HG03196 (cell line): ENCODE results near the gene DRAP1.
"Not testable (repeated sequence)": the region's sequence is repeated elsewhere in the genome, so short reads cannot be mapped to it uniquely, and the experiment has no call there.

Experiments used
- ATAC-seq: cut with Tn5 transposase; IDR thresholded peaks from one replicate; pipeline ENCODE4 v1.9.1; 2021; ENCODE audit not compliant: unreplicated experiment

Gene DRAP1

DNA sequence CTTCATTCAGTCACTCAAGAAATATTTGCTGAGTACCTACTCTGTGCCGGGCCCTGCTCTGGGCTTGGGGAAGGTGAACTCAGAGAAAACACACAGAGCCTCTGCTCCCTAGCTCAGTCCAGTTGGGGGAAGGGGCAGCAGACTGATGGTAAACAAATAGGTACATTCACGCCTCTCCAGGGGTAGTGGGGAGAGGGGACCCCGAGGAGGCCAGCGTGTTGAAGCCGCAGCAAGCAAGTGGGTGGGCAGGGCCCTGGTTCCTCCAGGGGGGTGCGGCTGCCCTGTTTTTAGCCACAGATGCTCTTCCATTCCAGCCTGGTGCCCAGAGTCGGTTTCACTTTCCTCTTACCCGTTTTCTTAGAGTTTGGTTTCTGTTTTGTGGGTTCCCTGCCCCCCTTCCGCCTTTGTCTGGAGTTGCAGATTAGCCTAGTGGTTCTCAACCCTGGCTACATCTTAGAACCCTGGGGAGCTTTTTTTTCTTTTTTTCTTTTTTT is 8.7 kb downstream of the DRAP1 start:
- ATAC-seq: peak; percentile 56

DNA sequence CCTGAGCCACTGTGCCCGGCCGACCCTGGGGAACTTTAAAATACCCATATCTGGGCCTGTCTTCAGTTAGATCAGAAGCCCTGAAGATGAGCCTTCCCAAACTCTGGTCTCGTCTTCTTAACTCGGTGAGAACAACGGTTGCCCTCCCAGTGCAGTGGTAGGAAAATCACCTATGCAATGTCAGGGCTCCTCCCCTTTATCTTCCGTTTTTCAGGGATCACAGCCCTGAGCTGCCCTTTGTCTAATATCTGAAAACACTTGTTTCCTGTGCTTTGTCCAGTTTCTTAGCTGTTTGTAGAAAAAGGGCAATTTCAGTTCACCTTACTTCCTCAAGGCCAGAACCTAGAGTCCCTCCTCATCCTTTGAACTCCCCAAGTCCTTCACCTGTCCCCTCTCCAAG is 9.4 kb downstream of the DRAP1 start:
- ATAC-seq: no peak

DNA sequence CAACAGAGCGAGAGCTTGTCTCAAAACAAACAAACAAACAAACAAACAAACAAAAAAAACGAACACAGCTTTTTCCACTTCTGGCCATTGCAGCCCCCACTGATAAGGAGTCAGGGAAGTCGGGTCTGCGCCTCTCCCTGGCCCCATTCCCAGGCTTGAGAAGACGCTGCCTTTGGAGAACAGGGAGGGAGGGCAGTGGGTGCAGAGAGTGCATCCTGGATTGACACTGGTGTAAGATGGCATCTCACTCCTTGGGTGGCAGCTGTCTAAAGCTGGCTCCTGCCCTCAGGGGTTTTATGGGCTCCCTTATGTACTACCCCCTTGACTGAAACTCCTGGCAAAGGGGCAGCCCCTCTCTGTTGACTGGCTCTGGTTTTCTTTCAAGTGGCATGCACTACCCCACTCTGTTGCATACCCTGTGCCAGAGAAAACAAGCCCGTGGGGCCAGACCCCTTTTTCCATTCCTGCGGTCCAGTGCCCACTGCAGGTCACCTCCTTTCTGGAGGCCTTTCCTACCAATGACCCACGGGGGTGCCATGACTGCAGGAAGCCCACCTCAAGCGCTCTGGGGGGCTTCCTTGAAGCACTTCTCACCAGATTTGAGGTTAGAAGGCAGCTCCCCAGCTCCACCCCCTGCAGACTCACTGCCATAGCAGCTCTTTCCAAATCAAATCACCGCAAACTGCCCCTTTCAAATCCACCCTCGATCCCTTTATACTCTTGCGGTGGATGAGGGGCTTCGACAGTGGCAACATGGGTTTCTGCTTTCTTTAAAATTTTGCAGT is 12.7 kb downstream of the DRAP1 start:
- ATAC-seq: no peak

DNA sequence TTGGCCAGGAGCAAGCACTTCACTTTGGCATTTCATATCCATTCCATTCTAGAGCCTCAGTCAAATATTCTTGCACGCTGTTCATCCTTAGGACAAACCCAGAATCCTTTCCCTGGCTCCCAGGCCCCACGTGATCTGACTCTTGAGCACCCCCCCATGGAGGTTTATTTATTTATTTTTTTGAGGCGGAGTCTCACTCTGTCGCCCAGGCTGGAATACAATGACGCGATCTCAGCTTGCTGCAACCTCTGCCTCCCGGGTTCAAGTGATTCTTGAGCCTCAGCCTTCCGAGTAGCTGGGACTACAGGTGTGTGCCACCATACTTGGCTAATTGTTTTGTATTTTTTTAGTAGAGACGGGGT is 13.3 kb downstream of the DRAP1 start:
- ATAC-seq: no peak

DNA sequence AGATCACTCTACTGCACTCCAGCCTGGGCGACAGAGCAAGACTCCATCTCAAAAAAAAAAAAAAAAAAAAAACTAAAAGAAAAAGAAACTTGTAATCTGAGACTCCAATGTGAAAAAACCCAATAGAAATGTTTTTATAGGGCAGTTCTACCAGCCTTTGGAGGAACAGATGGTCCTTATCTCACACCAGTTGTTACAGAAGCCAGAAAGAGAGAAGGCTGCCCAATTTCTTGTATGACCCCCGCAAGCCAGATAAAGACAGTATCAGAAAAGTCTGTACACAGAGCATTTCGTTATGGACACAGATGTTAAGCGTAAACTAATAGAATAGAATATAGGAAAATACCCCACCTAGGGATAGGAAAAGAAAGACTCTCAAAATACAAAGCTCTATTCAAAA is 14.8 kb downstream of the DRAP1 start:
- ATAC-seq: no peak

DNA sequence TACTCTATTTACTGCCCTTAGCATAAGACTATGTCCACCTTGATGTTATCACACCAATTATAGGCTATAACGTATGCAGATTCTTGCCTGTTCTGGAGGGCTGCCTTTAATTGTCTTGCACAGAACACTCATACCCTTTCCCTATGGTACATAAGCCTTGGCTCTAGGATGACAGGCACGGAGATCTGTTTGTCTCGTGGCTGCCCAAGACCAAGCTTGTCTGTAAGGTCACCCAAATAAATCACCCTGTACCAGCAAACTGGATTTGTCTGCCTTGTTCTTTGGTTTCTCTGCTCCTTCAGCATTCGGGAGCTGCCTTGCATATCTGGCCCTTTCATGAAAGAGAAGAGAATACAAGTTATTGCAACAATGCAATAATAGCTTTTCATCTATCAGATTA is 18.5 kb downstream of the DRAP1 start:
- no peak for ATAC-seq

DNA sequence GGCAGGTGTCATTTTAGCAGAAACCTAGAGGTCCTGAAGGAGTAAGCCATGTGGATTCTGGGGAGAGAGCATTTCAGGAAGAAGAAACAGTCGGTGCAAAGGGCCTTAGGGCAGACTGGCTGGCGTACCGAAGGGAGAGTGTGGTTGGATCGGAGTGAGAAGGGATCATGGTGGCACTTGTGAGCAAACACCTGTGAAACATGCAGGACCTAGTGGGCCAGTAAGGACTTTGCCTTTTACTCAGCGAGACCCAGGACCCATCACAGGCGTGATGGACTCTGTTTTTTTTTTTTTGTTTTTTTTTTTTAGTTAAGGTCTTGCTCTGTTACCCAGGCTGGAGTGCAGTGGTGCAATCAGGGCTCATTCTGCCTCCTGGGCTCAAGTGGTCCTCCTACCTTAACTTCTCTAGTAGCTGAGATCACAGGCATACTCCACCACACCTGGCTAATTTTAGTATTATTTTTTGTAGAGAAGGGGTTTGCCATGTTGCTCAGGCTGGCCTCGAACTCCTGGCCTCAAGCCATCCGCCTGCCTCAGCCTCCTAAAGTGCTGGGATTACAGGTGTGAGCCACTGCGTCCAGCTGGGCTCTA is 22.6 kb downstream of the DRAP1 start:
- ATAC-seq: no peak

DNA sequence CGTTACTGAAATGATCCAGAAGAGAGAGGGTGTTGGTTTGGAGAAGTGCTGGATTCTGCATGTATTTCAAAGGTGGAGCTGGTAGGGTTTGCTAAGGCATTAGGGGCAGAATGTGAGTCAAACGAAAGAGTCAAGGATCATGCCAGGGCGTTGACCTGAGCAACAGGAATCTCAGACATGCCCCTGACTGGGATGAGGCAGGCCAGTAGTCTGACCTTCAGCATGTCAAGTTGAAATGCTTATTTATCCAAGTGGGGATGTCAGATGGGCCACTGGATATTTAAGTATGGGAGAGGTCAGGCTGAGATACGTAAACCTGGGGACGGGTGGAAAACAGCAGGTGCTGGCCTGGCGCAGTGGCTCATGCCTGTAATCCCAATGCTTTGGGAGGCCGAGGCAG is 23.3 kb downstream of the DRAP1 start:
- no peak for ATAC-seq

DNA sequence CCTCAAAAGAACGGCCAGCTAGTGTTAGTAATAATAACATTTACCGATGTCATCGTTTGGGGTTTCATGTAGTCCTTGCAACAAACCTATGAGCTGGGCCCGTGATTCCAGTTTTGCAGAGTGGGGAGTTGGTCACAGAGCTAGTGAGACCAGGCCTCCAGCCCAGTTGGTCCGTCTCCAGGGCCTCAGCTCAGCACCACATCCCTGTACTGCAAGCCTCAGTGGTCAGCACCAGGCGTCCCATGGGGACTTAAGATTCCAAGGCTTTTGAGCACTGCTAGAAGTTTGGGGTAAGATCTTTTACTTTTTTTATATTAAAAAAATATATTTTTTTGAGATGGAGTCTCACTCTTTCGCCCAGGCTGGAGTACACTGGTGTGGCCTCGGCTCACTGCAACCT is 25.0 kb downstream of the DRAP1 start:
- no peak for ATAC-seq

DNA sequence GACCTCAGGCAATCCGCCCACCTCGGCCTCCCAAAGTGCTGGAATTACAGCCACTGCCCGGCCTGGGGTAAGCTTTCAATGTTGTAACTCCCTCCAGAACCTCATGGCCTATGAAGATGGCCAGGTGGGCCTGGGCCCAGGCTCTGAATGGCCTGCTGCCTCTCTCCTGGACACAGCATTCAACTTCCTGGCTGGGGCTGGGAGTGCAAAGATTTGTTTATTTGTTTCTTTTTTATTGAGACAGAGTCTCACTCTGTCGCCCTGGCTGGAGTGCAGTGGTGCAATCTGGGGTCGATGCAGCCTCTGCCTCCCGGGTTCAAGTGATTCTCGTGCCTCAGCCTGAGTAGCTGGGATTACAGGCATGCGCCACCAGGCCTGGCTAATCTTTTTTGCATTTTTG is 25.5 kb downstream of the DRAP1 start:
- no peak for ATAC-seq

DNA sequence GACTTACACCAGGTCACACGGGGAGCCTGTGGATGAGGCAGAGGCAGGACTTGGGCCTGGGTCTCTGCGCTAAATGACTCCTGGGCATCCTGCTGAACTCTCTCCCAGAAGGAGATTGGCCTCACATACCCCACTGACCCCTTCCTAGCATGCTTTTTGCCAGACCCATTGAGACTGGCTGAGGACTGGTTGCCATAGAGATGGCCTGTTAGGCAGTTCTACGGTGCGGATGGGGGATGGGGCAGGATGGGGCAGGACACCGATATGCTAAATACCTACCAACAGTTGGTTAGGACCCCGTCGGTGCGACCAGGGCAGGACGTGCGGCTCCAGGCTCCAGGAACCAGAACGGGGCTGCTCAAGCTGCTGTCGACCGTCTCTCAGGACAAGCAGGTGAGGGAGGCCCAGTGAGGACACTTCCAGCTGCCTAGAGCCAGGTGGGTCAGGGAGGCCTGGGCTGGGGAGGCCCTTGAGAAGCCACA is 26.2 kb downstream of the DRAP1 start, which contains the start of gene TSGA10IP:
Gene TSGA10IP (plus strand): TSS at position 51 of the 482 bp plus-strand sequence. CDS start 196 bp downstream, at position 247.
- ATAC-seq: no peak

DNA sequence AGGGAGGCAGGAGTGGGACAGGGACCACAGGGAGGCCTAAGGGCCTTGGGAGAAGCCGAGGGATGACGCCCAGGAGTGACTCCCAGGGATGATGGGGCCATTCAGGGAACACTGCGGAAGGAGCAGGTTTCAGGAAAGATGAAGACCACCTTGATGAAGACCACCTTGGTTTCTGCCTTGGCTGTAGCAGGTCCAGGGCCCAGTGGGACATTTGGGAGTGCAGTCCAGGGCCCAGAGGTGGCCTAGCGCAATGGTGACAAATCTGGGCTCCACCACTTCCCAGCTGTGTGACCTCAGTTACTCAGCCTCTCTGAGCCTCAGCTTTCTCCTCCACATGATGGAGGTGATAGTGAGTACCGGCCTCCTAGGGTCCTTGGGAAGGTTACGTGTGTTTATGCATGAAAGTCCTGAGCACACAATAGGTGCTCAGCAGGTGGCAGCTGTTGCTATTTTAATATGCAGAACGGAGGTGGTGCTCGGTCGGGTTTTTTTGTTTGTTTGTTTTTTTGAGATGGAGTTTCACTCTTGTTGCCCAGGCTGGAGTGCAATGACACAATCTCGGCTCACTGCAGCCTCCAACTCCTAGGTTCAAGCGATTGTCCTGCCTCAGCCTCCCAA is 26.8 kb downstream of the DRAP1 start:
- ATAC-seq: no peak

DNA sequence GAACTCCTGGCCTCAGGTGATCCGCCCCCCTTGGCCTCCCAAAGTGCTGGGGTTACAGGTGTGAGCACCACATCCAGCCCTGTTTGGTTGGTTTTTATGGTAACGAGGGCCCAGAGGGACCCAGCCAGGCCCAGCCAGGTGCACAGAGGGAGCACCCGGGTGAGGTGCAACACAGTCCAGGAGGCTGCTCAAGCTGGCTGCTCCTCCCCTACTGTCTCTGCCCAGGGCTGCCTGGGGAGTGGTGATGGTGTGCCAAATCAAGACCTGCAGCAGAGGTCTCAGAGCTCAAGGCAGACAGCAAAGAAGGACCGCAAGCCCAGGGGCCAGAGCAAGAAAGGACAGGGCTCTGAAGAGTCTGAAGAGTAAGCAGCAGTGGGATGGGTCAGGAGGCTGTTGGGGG is 27.4 kb downstream of the DRAP1 start:
- ATAC-seq: no peak

DNA sequence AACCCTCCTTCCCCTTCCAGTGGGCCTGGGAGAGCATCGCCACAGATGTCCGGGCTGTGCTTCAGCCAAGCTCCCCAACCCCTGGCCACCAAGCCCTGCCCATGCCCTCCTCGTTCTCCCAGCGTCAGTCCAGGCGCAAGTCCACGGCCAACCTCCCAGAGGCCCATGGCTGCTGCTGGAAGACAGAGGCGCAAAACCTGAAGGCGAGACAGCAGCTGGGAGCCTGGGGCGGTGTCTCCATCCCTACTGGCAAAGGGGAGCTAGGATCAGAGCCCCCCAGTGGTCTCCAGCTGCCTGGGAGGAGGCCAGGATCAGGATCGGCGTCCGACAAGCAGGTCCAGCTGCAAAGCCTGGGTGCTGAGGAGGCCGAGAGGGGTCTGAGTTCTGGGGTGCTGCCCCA is 27.9 kb downstream of the DRAP1 start:
- no peak for ATAC-seq

DNA sequence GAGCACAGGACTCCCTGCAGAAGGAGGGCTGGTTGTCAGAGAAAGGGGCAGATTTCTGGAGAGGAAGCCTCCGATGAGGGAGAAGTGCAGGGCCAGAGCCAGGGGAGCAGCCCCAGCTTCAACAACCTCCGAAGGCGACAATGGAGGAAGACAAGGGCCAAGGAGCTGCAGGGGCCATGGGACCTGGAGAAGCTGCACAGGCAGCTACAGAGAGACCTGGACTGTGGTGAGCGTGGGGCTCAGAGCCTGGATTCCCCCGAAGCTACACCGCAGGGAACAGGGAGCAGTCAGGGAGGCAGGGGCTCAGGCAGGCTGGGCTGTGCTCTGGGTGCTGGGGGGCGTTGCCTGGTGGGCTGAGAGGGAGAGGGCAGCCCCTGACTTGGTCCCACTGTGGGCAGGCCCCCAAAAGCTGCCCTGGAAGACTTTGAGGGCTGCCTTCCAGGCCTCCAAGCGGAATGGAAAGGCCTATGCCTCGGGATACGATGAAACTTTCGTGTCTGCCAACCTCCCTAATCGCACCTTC is 28.4 kb downstream of the DRAP1 start:
- no peak for ATAC-seq

DNA sequence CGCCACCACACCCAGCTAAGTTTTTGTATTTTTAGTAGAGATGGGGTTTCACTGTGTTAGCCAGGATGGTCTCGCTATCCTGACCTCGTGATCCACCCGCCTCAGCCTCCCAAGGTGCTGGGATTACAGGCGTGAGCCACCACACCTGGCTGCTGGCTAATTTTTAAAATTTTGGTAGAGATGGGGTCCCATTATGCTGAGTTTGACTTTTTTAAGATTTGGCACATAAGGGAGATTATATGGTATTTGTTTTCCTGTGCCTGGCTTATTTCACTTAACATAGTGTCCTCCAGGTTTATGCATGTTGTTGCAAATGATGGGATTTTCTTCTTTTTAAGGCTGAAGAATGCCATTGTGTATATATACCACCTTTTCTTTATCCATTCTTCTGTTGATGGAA is 31.5 kb downstream of the DRAP1 start:
- ATAC-seq: not testable (repeated sequence)

DNA sequence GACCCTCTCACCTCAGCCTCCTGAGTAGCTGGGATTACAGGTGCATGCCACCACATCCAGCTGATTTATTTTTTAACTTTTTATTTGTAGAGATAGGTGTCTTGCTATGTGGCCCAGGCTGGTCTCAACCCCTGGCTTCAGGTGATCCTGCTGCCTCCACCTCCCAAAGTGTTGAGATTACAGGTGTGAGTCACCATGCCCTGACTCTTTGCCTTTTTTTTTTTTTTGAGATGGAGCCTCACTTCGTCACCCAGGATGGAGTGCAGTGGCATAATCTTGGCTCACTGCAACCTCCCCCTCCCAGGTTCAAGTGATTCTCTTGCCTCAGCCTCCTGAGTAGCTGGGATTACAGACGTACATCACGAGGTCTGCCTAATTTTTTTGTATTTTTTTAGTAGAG is 32.4 kb downstream of the DRAP1 start:
- ATAC-seq: not testable (repeated sequence)

DNA sequence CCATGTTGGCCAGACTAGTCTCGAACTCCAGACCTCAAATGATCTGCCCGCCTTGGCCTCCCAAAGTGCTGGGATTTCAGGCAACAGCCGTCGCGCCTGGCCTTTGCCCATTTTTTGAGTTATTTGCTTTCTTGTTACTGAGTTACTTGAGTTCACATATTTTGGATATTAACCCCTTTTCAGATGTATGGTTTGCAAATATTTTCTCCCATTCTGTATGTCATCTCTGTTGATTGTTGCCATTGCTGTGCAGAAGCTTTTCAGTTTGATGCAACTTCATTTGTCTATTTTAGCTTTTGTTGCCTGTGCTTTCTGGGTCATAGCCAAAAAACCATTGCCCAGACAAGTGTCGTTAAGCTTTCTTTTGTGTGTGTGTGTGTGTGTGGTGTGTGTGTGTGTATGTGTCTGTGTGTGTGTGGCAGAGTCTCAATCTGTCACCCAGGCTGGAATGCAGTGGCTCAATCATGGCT is 32.9 kb downstream of the DRAP1 start:
- no peak for ATAC-seq

DNA sequence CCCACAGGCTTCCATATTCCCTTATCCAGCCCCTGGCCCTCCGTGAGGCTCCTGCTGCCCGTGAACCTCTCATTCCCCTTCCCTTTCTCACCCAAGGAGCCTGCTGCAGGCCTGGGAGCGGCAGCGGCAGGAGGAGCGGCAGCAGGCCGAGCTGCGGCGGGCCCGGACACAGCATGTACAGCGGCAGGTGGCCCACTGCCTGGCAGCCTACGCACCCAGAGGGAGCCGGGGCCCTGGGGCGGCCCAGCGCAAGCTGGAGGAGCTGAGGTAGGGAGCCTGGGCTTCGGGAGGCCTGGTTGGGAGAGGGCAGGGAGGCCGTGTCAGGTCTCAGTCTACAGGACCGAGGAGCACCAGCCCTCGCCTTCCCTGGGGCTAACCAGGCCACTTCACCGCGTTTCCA is 34.2 kb downstream of the DRAP1 start:
- no peak for ATAC-seq

DNA sequence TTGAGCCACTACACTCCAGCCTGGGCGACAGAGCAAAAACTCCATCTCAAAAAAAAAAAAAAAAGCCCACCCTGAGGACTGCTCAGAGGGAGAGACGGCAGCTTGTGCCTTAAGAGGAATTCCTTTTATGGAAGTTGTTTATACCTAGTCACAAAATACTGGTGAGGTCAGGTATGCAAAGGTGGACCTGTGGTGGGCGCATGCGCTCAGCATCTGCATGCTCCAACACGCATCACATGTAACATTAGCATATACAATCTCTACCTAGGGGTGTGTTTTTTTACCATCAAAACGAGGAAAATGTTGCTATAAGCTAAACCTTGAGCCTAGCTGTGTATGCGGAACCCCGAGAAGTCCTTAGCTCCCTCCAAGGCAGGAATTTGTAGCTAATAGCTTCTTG is 35.5 kb downstream of the DRAP1 start:
- ATAC-seq: no peak

DNA sequence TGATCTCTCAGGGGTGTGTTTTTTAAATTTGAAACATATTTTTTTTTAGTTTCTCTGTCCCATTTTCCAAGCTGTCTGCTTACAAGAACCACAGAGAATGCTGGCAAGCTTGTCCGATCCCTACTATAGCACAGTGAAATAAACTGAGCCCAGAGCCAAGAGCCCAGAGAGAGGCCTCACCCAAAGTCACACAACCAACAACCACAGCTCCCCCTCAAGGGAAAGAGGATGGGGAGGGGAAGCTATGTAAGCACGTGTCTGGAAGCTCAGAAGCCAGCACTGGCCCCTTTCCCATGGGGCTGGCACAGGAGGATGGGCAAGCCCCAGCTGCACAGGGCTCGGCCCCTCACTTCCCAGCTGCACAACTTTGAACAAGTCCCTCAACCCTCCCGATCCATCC is 39.1 kb downstream of the DRAP1 start:
- ATAC-seq: no peak
